Measurements from ENCODE around the gene STUB1. TPM values are rescaled to one million over a fixed set of nuclear protein-coding genes. Genes with fewer than 3 reads are reported as not detected.

Gene STUB1
- total RNA-seq, 1 experiment from 2014 or later, result 102 TPM

- Histone ChIP-seq H3K79me2 (ENCODE audit: insufficient read depth, low read length) (no peaks in the 10 kb centered on the region), H3K56ac (ENCODE audit: insufficient read length, low read depth, low read length) (no peak within 1 kb of the TSS), H3K4me1 (ENCODE audit: insufficient read depth, low read length) (no peaks in the 10 kb centered on the region), H3K27me3 (ENCODE audit: insufficient read depth, low read length) (no peaks in the 10 kb centered on the region), H3K4ac (ENCODE audit: low read depth, low read length) (no peak within 1 kb of the TSS), H2BK120ac (ENCODE audit: low read depth, low read length, poor library complexity, severe bottlenecking) (no peak within 1 kb of the TSS), H3K4me2 (ENCODE audit: insufficient read depth, insufficient read length, low read length) (peak within 1 kb of the TSS; percentile 53), H3K9me3 (ENCODE audit: control insufficient read depth, low read depth, low read length) (no peaks in the 10 kb centered on the region), H2BK15ac (ENCODE audit: low read depth, low read length) (no peak within 1 kb of the TSS), H3T11ph (ENCODE audit: low read length) (no peak within 1 kb of the TSS), H2AFZ (ENCODE audit: low read length) (no peak within 1 kb of the TSS), H3K23ac (ENCODE audit: insufficient read length, low read depth, low read length) (no peak within 1 kb of the TSS), H3K79me1 (ENCODE audit: insufficient read depth, low read depth, low read length, poor library complexity, severe bottlenecking) (no peaks in the 10 kb centered on the region), H3K23me2 (ENCODE audit: insufficient read length, low read depth, low read length, poor library complexity, severe bottlenecking) (peaks cover 9% of the 10 kb centered on the region), H2AK5ac (ENCODE audit: insufficient read length, low read length) (no peak within 1 kb of the TSS), H4K5ac (ENCODE audit: insufficient read length, low read depth, low read length) (no peak within 1 kb of the TSS), H3K18ac (ENCODE audit: insufficient read length, low read depth, low read length) (no peak within 1 kb of the TSS), H3K9ac (ENCODE audit: extremely low read depth, insufficient read length, low read length) (no peak within 1 kb of the TSS), H3K27ac (ENCODE audit: insufficient read length, low read depth, low read length) (no peak within 1 kb of the TSS), H2BK20ac (ENCODE audit: low read depth, low read length, poor library complexity, severe bottlenecking) (no peak within 1 kb of the TSS), H4K20me1 (ENCODE audit: control insufficient read depth, insufficient read depth, insufficient read length) (no peaks in the 10 kb centered on the region), H2BK12ac (ENCODE audit: insufficient read length, low read depth, low read length) (no peak within 1 kb of the TSS), H4K8ac (replicated peaks; ENCODE audit: insufficient read length, low read depth, low read length) (no peak within 1 kb of the TSS), H2BK5ac (ENCODE audit: insufficient read length, low read length) (no peak within 1 kb of the TSS), H3K14ac (ENCODE audit: insufficient read depth, low read length) (0 out of 2 replicates have a peak within 1 kb of the TSS, but pooled peaks have one; percentile 6), H4K91ac (ENCODE audit: insufficient read length, low read depth, low read length) (no peak within 1 kb of the TSS)
- no peak for TF ChIP-seq CTCF (conservative IDR thresholded peaks at IDR 0.05)
- peak; percentile 83 for DNase-seq
- Mint-ChIP-seq H3K9me3 (no peaks in the 10 kb centered on the region), H3K36me3 (ENCODE audit: insufficient read depth in 1 of 3, low read depth in 3 of 3) (peaks cover 8 to 18% (median 17%) of the 10 kb centered on the region in 3 experiments; a peak in 6 of 7 replicates), H3K4me1 (peaks cover 14 to 22% of the 10 kb centered on the region in 2 experiments), H3K4me3 (peak within 1 kb of the TSS; percentile 69 to 79), H3K27me3 (ENCODE audit: low read depth) (peaks cover 3% of the 10 kb centered on the region; the same call in 1 of the 2 replicates), H3K27ac (peak within 1 kb of the TSS in 2 of 3 experiments; percentile 11 to 57; a peak in 2 of 7 replicates)
- WGBS (ENCODE audit: extremely low coverage, insufficient read length, low lambda C conversion rate), result no CpG with 5 or more reads among the region's 73 CpGs
Measured at GRCh38 chr16:674968-675883, 5.0 kb upstream of the STUB1 start, which contains the start of gene RHBDL1. TSS of gene RHBDL1 (plus strand) at chr16:675671. CDS start at chr16:675791, 120 bp downstream.

Data from H9 (cell line).